GM12865 (cell line): ENCODE measurements around the gene TPBGL.
"Not testable (repeated sequence)": the region's sequence is repeated elsewhere in the genome, so short reads cannot be mapped to it uniquely, and the experiment has no call there.

Source experiments
- DNase-seq: peaks from one replicate; pipeline ENCODE4 v3.0.0; 2010; ENCODE audit warnings: low read depth
- H3K4me3 ChIP-seq: 2 replicates; pipeline ENCODE4 v1.5.1; 2011; ENCODE audit warnings: mild to moderate bottlenecking, low read depth, low read length, control low read depth
- TF ChIP-seq, protein P1 (sequence below): IDR thresholded peaks from 2 replicates; pipeline ENCODE4 v1.5.1; 2011; ENCODE audit warnings: low read length, control low read depth, low read depth, inconsistent platforms; ENCODE audit not compliant: insufficient read depth; ENCODE audit errors: missing control alignments

TPBGL gene

DNA sequence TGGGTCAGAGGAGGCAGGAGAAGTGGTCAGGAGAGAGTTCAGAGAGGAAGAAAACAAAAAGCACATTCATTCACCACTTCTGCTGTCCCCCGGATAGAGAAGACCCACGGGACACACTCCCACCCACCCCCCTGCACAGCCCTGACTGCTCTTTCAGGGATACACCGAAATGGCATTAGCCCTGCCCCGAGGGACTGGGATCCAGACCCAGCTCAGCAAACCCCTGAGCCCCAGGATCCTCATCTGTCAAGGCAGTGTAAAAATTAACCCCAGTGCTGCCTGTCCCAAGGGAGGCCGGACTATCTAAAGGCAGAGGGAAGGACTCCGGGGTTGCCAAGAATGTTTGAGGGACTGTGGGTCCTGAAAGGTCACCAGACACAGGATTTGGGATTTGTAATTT is 31.2 kb downstream of the TPBGL start:
- TF ChIP-seq, protein P1, sequence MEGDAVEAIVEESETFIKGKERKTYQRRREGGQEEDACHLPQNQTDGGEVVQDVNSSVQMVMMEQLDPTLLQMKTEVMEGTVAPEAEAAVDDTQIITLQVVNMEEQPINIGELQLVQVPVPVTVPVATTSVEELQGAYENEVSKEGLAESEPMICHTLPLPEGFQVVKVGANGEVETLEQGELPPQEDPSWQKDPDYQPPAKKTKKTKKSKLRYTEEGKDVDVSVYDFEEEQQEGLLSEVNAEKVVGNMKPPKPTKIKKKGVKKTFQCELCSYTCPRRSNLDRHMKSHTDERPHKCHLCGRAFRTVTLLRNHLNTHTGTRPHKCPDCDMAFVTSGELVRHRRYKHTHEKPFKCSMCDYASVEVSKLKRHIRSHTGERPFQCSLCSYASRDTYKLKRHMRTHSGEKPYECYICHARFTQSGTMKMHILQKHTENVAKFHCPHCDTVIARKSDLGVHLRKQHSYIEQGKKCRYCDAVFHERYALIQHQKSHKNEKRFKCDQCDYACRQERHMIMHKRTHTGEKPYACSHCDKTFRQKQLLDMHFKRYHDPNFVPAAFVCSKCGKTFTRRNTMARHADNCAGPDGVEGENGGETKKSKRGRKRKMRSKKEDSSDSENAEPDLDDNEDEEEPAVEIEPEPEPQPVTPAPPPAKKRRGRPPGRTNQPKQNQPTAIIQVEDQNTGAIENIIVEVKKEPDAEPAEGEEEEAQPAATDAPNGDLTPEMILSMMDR, result no peak
- H3K4me3 ChIP-seq, result no peak overlapping the region
- DNase-seq, result no peak

DNA sequence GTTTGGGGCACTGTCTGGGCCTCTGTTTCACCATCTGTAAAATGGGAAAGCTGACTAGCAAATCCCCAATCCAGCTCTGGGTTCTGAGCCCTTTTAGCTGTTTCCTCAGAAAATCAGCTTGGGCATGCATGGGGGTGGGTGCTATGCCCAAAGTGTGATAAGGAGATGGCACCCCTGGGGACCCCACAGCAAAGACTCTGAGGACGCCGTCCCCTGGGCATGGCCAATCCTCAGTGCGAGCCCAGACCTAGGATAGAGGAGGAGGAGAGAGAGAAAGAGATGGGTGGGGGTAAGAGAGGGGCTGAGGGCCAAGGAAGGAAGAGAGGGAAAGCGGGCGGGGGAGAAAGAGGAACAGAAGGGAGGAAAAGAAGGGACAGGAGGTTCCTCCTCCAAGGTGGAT is 31.8 kb downstream of the TPBGL start:
- no peak for DNase-seq
- peak overlapping the region; percentile 25 for H3K4me3 ChIP-seq
- TF ChIP-seq, protein P1, result no peak

DNA sequence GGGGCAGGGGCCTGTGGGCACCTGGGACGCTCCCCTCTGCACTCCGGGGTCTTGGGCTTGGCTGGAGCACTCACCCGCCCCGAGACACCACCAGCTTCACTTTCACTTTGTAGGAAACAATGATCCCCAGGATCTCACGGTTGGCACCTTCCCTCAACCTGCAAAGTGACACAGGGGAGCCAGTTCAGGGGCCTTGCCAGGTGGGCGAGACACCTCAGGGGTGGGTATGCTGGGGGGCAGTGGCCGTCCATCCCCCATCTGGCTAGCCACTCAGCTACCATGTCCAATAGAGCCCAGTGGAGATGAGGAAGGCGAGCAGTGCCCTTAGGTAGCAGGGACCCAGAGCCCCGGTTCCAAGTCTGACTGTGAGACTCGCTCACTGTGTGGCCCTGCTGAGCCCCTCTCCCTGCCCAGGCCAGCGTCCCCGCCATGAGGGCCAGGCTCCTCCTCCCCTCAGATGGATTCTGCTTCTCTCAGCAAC is 32.3 kb downstream of the TPBGL start:
- DNase-seq, result no peak
- TF ChIP-seq, protein P1, result no peak
- peak overlapping the region; percentile 25 for H3K4me3 ChIP-seq

DNA sequence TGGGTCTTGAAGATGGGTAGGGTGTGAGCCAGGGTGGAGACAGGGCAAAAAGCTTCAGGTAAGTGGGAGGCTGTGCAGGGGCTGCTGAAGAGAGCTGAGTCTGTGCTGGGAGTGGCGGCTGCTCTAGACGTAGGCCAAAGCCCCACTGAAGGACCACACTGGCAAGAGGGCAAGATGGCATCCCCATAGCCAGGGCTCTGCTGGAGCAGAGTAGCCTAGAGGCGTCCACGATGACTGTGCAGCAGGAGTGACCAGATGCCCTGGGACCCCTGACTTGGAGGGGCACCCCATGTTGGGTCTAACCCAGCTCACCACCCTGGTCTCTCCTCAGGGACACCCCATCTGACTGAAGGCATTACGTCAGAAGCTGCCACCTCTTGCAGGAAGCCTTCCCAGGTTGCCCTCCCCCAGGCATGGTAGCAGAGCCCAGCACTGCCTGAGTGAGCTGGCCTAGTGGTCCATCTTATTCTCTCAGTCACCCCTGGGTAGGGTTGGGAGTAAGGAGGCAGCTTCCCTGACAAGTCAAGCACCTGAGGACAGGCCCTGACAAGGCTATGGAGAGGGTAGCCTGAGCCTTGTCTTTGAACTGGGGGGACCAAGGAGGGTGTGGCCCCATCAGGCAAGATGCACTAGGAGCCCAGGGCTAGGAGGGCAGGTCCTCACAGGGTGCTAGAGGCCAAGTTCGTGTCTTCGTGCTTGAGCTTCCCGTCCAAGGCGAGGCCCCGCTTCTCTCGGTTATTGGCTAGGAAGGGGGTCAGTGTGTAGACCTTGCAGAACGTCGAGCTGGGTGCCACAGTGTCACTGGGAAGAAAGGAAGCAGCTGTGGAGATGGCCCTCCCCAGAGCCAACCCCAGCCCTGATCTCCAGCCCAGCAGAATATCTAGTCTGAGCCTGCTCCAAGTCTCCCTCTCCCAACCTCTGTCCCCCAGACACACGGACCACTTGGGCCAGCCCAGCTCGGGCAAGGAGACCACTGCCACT is 33.1 kb downstream of the TPBGL start:
- H3K4me3 ChIP-seq, result no peak overlapping the region
- DNase-seq, result no peak
- TF ChIP-seq, protein P1, result no peak

DNA sequence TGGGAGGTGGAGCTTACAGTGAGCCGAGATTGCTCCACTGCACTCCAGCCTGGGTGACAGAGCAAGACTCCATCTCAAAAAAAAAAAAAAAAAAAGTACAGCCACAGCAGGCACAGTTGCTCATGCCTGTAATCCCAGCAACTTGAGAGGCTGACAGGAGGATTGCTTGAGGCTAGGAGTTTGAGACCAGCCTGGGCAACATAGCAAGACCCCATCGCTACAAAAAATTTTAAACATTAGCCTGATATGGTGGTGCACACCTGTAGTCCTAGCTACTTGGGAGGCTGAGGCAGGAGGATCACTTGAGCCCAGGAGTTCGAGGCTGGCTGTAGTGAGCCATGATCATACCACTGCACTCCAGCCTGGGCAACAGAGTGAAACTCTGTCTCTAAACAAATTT is 34.1 kb downstream of the TPBGL start:
- H3K4me3 ChIP-seq, DNase-seq: not testable (repeated sequence)

DNA sequence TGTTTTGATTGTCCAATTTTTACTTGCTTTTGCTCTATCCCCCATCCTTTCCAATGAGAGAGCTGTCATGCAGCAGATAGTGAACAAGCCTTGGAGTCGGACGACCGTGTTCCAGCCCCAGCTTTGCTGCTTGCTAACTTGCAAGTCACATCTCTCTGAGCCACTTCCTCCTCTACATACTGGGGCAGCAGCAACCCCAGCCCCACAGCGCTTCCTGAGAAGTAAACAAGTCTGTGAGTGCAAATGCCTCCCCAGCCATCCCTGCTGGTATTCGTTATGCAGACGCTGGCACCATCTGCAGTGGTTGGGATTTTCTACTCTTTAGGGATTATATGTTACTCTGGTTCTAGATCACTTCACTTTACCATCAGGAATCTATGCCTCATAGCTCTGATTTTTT is 35.0 kb downstream of the TPBGL start:
- no peak overlapping the region for H3K4me3 ChIP-seq
- DNase-seq, result peak; percentile 68
- TF ChIP-seq, protein P1, result no peak

DNA sequence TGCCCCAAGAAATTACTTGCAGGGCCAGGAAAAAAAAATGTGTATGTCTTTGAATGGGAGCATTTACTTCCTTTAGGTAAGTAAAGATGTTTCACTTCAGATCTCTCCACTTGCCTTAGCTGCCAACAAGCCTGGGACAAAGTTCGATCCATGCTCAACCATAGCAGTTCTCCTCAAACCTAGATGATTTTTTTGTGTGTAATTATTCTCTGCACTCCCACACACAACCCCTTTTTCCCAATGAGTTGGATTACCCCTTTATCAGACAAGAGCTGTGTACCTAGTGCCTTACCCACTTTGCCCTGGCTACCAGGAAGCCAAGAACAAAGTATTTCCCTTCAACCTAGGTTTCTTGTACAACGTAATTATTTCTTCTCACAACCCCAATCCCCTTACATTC is 35.6 kb downstream of the TPBGL start:
- DNase-seq, result no peak
- TF ChIP-seq, protein P1, result no peak
- H3K4me3 ChIP-seq, result no peak overlapping the region
